GM20000 (cell line): ENCODE measurements around the gene HOXA13.

ENCODE experiments used
- DNase-seq: peaks from one replicate; pipeline ENCODE4 v3.0.0; 2012; ENCODE audit warnings: low spot score
- TF ChIP-seq, protein P1 (sequence below): IDR thresholded peaks from 2 replicates; pipeline ENCODE4 v1.5.1; 2012; ENCODE audit warnings: mild to moderate bottlenecking, control low read depth; ENCODE audit errors: extremely low read depth, missing control alignments

Gene HOXA13

GRCh38 chr7:27176524-27176845 lies 23.4 kb downstream of the HOXA13 start:
- DNase-seq: no peak
- TF ChIP-seq, protein P1, sequence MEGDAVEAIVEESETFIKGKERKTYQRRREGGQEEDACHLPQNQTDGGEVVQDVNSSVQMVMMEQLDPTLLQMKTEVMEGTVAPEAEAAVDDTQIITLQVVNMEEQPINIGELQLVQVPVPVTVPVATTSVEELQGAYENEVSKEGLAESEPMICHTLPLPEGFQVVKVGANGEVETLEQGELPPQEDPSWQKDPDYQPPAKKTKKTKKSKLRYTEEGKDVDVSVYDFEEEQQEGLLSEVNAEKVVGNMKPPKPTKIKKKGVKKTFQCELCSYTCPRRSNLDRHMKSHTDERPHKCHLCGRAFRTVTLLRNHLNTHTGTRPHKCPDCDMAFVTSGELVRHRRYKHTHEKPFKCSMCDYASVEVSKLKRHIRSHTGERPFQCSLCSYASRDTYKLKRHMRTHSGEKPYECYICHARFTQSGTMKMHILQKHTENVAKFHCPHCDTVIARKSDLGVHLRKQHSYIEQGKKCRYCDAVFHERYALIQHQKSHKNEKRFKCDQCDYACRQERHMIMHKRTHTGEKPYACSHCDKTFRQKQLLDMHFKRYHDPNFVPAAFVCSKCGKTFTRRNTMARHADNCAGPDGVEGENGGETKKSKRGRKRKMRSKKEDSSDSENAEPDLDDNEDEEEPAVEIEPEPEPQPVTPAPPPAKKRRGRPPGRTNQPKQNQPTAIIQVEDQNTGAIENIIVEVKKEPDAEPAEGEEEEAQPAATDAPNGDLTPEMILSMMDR: no peak

- DNase-seq: no peak
- TF ChIP-seq, protein P1: no peak
Observed at GRCh38 chr7:27175626-27176523, 24.0 kb downstream of the HOXA13 start.

DNA sequence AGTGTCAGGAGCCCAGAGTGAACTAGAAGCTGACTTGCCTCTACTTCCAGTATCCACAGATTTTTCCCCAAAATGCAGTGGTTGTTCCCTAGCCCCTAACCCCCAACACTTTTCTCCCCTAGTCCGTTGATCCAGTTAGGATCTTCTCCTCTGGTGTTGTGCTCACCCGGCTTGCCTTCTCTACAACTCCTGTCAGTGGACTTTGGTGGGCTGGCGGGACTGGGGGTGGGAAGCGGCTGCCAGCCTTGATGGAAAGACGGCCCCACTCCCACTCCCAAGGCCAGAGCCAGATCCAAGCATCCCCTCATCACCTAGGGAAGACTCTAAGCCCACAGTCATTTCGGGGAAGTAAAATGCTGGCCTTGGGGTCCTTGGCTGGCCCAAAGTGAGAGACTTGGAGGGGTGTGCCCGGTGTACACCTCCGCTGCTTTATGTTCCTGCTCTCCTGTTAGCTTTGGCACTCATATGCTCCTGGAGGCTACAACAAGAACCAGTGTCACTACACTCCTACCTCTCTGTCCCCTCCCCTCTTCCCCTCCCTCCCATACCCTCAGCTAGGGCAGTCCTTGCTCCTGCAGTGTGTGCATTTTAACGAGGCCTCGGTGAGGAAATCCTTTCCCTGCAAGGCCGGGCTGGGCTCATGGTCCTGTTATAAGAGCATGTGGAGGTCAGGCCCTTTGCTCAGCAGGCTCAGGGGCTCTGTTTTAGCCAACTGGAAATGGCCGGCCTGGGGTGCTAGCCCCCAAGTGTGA lies 24.8 kb downstream of the HOXA13 start:
- TF ChIP-seq, protein P1: no peak
- DNase-seq: no peak

GRCh38 chr7:27173956-27174873 lies 25.7 kb downstream of the HOXA13 start, which contains the start of gene HOXA10:
HOXA10 (minus strand) TSS chr7:27174320; CDS start chr7:27174306, 14 bp downstream.
- DNase-seq: no peak
- TF ChIP-seq, protein P1: no peak

DNA sequence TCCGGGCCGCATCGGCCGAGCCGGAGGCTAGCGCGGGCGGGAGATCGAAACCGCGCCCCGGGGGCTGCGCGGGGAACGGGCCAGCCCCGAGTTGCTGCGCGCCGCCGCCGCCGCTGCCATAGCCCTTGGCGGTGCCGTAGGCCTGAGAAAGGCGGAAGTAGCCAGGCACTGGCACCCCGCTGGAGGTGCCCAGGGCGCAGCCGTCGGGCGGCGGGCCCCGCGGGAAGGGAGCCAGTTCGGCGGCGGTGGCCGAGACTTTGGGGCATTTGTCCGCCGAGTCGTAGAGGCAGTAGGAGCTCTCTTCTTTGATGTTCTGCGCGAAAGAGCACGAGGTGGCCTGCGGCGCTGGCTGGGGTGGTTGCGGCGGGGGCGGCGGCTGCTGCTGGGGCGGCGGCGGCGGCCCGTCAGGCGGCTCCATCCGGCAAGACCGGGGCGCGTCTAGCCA lies 26.4 kb downstream of the HOXA13 start:
- TF ChIP-seq, protein P1: no peak
- no peak for DNase-seq

- no peak for DNase-seq
Observed at GRCh38 chr7:27172823-27173510, 26.9 kb downstream of the HOXA13 start.

More at GRCh38 chr7:27172823-27173510, 26.9 kb downstream of the HOXA13 start:
- TF ChIP-seq, protein P1: no peak
